ENCODE data around the gene SLAMF1. TPM values are rescaled to one million over a fixed set of nuclear protein-coding genes. Genes with fewer than 3 reads are reported as not detected.
"Not testable (repeated sequence)": the region's sequence is repeated elsewhere in the genome, so short reads cannot be mapped to it uniquely, and the experiment has no call there.

The SLAMF1 gene
- polyA plus RNA-seq (2013, experiment 1 of 2) = not detected
- polyA plus RNA-seq (2013, experiment 2 of 2) = not detected

GRCh38 chr1:160646711-160647328 lies at the start of gene SLAMF1:
Gene SLAMF1 (minus strand): TSS chr1:160647044. CDS start chr1:160646945, 99 bp downstream.
- Histone ChIP-seq H3K4me3 (ENCODE audit: extremely low read depth, insufficient read depth, low read length, poor library complexity, severe bottlenecking) (no peak within 1 kb of the TSS), H3K9me3 (ENCODE audit: control insufficient read depth, low read length) (peaks cover 2% of the 10 kb centered on the region), H3K27ac (ENCODE audit: low read depth, low read length, severe bottlenecking) (no peak within 1 kb of the TSS), H3K36me3 (ENCODE audit: control insufficient read depth, insufficient read depth, low read length) (no peaks in the 10 kb centered on the region), H3K4me1 (ENCODE audit: control insufficient read depth, insufficient read depth, low read length, poor library complexity, severe bottlenecking) (peaks cover 12% of the 10 kb centered on the region)
- WGBS, 2 experiments (ENCODE audit: insufficient coverage in 2 of 2) = 85 to 91% methylated on average over 8 to 11 of the region's 11 CpGs

GRCh38 chr1:160692390-160692789 lies 45.5 kb upstream of the SLAMF1 start:
- H3K36me3 ChIP-seq (ENCODE audit: control insufficient read depth, insufficient read depth, low read length); H3K4me3 ChIP-seq (ENCODE audit: extremely low read depth, insufficient read depth, low read length, poor library complexity, severe bottlenecking); H3K4me1 ChIP-seq (ENCODE audit: control insufficient read depth, insufficient read depth, low read length, poor library complexity, severe bottlenecking); H3K27ac ChIP-seq (ENCODE audit: low read depth, low read length, severe bottlenecking); H3K9me3 ChIP-seq (ENCODE audit: control insufficient read depth, low read length): not testable (repeated sequence)
- whole genome bisulfite sequencing, 2 experiments (ENCODE audit: insufficient coverage in 2 of 2) = 87 to 95% methylated on average over 4 of the region's 10 CpGs

- Histone ChIP-seq H3K9me3 (ENCODE audit: control insufficient read depth, low read length) (no peaks in the 10 kb centered on the region), H3K36me3 (ENCODE audit: control insufficient read depth, insufficient read depth, low read length) (no peaks in the 10 kb centered on the region), H3K4me3 (ENCODE audit: extremely low read depth, insufficient read depth, low read length, poor library complexity, severe bottlenecking) (no peak overlapping the region), H3K27ac (ENCODE audit: low read depth, low read length, severe bottlenecking) (no peak overlapping the region), H3K4me1 (ENCODE audit: control insufficient read depth, insufficient read depth, low read length, poor library complexity, severe bottlenecking) (no peaks in the 10 kb centered on the region)
Observed at GRCh38 chr1:160685266-160685665, 38.4 kb upstream of the SLAMF1 start.

- no peak overlapping the region for H3K27ac ChIP-seq (ENCODE audit: low read depth, low read length, severe bottlenecking)
- H3K9me3 ChIP-seq (ENCODE audit: control insufficient read depth, low read length) = no peaks in the 10 kb centered on the region
- no peaks in the 10 kb centered on the region for H3K36me3 ChIP-seq (ENCODE audit: control insufficient read depth, insufficient read depth, low read length)
- H3K4me3 ChIP-seq (ENCODE audit: extremely low read depth, insufficient read depth, low read length, poor library complexity, severe bottlenecking) = no peak overlapping the region
- H3K4me1 ChIP-seq (ENCODE audit: control insufficient read depth, insufficient read depth, low read length, poor library complexity, severe bottlenecking) = no peaks in the 10 kb centered on the region
- 74 to 100% methylated on average over 2 to 3 of the region's 4 CpGs for WGBS, 2 experiments (ENCODE audit: insufficient coverage in 2 of 2)
Observed at GRCh38 chr1:160682983-160683865, 36.4 kb upstream of the SLAMF1 start.

- no peaks in the 10 kb centered on the region for H3K9me3 ChIP-seq (ENCODE audit: control insufficient read depth, low read length)
- H3K4me1 ChIP-seq (ENCODE audit: control insufficient read depth, insufficient read depth, low read length, poor library complexity, severe bottlenecking) = no peaks in the 10 kb centered on the region
- no peak overlapping the region for H3K27ac ChIP-seq (ENCODE audit: low read depth, low read length, severe bottlenecking)
- 94 to 100% methylated on average over 3 of the region's 3 CpGs for WGBS, 2 experiments (ENCODE audit: insufficient coverage in 2 of 2)
- no peaks in the 10 kb centered on the region for H3K36me3 ChIP-seq (ENCODE audit: control insufficient read depth, insufficient read depth, low read length)
- no peak overlapping the region for H3K4me3 ChIP-seq (ENCODE audit: extremely low read depth, insufficient read depth, low read length, poor library complexity, severe bottlenecking)
Observed at GRCh38 chr1:160681891-160682140, 35.0 kb upstream of the SLAMF1 start.

GRCh38 chr1:160681066-160681890 lies 34.4 kb upstream of the SLAMF1 start:
- H3K9me3 ChIP-seq (ENCODE audit: control insufficient read depth, low read length) = no peaks in the 10 kb centered on the region
- no peak overlapping the region for H3K27ac ChIP-seq (ENCODE audit: low read depth, low read length, severe bottlenecking)
- H3K4me1 ChIP-seq (ENCODE audit: control insufficient read depth, insufficient read depth, low read length, poor library complexity, severe bottlenecking) = no peaks in the 10 kb centered on the region
- 49 to 53% methylated on average over 7 to 10 of the region's 10 CpGs for WGBS, 2 experiments (ENCODE audit: insufficient coverage in 2 of 2)
- no peaks in the 10 kb centered on the region for H3K36me3 ChIP-seq (ENCODE audit: control insufficient read depth, insufficient read depth, low read length)
- no peak overlapping the region for H3K4me3 ChIP-seq (ENCODE audit: extremely low read depth, insufficient read depth, low read length, poor library complexity, severe bottlenecking)

GRCh38 chr1:160680399-160680798 lies 33.6 kb upstream of the SLAMF1 start:
- Histone ChIP-seq H3K27ac (ENCODE audit: low read depth, low read length, severe bottlenecking) (no peak overlapping the region), H3K4me1 (ENCODE audit: control insufficient read depth, insufficient read depth, low read length, poor library complexity, severe bottlenecking) (no peaks in the 10 kb centered on the region), H3K9me3 (ENCODE audit: control insufficient read depth, low read length) (no peaks in the 10 kb centered on the region), H3K36me3 (ENCODE audit: control insufficient read depth, insufficient read depth, low read length) (no peaks in the 10 kb centered on the region), H3K4me3 (ENCODE audit: extremely low read depth, insufficient read depth, low read length, poor library complexity, severe bottlenecking) (no peak overlapping the region)
- 93 to 97% methylated on average over 8 of the region's 8 CpGs for WGBS, 2 experiments (ENCODE audit: insufficient coverage in 2 of 2)

GRCh38 chr1:160679893-160680292 lies 33.0 kb upstream of the SLAMF1 start:
- WGBS, 2 experiments (ENCODE audit: insufficient coverage in 2 of 2) = 82 to 94% methylated on average over 3 of the region's 3 CpGs
- Histone ChIP-seq H3K9me3 (ENCODE audit: control insufficient read depth, low read length) (no peaks in the 10 kb centered on the region), H3K4me1 (ENCODE audit: control insufficient read depth, insufficient read depth, low read length, poor library complexity, severe bottlenecking) (no peaks in the 10 kb centered on the region), H3K27ac (ENCODE audit: low read depth, low read length, severe bottlenecking) (no peak overlapping the region), H3K36me3 (ENCODE audit: control insufficient read depth, insufficient read depth, low read length) (no peaks in the 10 kb centered on the region), H3K4me3 (ENCODE audit: extremely low read depth, insufficient read depth, low read length, poor library complexity, severe bottlenecking) (no peak overlapping the region)

GRCh38 chr1:160676869-160677597 lies 30.2 kb upstream of the SLAMF1 start:
- Histone ChIP-seq H3K27ac (ENCODE audit: low read depth, low read length, severe bottlenecking) (no peak overlapping the region), H3K4me1 (ENCODE audit: control insufficient read depth, insufficient read depth, low read length, poor library complexity, severe bottlenecking) (no peaks in the 10 kb centered on the region), H3K4me3 (ENCODE audit: extremely low read depth, insufficient read depth, low read length, poor library complexity, severe bottlenecking) (no peak overlapping the region), H3K36me3 (ENCODE audit: control insufficient read depth, insufficient read depth, low read length) (no peaks in the 10 kb centered on the region), H3K9me3 (ENCODE audit: control insufficient read depth, low read length) (no peaks in the 10 kb centered on the region)
- WGBS, 2 experiments (ENCODE audit: insufficient coverage in 2 of 2) = 88 to 100% methylated on average over 2 to 4 of the region's 13 CpGs

- Histone ChIP-seq H3K36me3 (ENCODE audit: control insufficient read depth, insufficient read depth, low read length) (no peaks in the 10 kb centered on the region), H3K27ac (ENCODE audit: low read depth, low read length, severe bottlenecking) (no peak overlapping the region), H3K4me3 (ENCODE audit: extremely low read depth, insufficient read depth, low read length, poor library complexity, severe bottlenecking) (no peak overlapping the region), H3K4me1 (ENCODE audit: control insufficient read depth, insufficient read depth, low read length, poor library complexity, severe bottlenecking) (no peaks in the 10 kb centered on the region), H3K9me3 (ENCODE audit: control insufficient read depth, low read length) (no peaks in the 10 kb centered on the region)
- WGBS, 2 experiments (ENCODE audit: insufficient coverage in 2 of 2) = 54 to 76% methylated on average over 5 of the region's 6 CpGs
Observed at GRCh38 chr1:160675641-160676410, 29.0 kb upstream of the SLAMF1 start.

All from mesodermal cell (in vitro differentiated cells).